Liver (tissue), 9 donors: Measurements from ENCODE around the gene RXRB. TPM values are rescaled to one million over a fixed set of nuclear protein-coding genes. Genes with fewer than 3 reads are reported as not detected.

Experiments used
- DNase-seq: peaks from one replicate; pipeline ENCODE4 v3.0.0-alpha.2; 2017; ENCODE audit warnings: low spot score
- H3K27ac ChIP-seq, 2 donors: one replicate each; pipeline ENCODE4 v1.7.0; 2013; ENCODE audit warnings: inconsistent platforms in 2 of 2, low read length in 2 of 2, control low read depth in 1 of 2, low read depth in 1 of 2, mild to moderate bottlenecking in 1 of 2
- H3K27me3 ChIP-seq, 4 donors: one replicate each; pipeline versions ENCODE4 v1.6.1 to v1.7.0; 2013; ENCODE audit warnings: low read length in 3 of 4, inconsistent platforms in 1 of 4, mild to moderate bottlenecking in 1 of 4, moderate library complexity in 1 of 4; ENCODE audit not compliant: control insufficient read depth in 4 of 4, insufficient read depth in 4 of 4
- H3K36me3 ChIP-seq, 4 donors: one replicate each; pipeline versions ENCODE4 v1.6.1 to v1.7.0; 2013; ENCODE audit warnings: low read length in 3 of 4, mild to moderate bottlenecking in 3 of 4, low read depth in 1 of 4, moderate library complexity in 1 of 4; ENCODE audit not compliant: control insufficient read depth in 4 of 4, insufficient read depth in 3 of 4
- H3K4me1 ChIP-seq, 4 donors: one replicate each; pipeline versions ENCODE4 v1.6.1 to v1.7.0; 2013; ENCODE audit warnings: low read length in 3 of 4, mild to moderate bottlenecking in 3 of 4, moderate library complexity in 1 of 4; ENCODE audit not compliant: control insufficient read depth in 4 of 4, insufficient read depth in 4 of 4
- H3K4me3 ChIP-seq, 3 donors: one replicate each; pipeline versions ENCODE4 v1.6.1 to v1.7.0; 2013; ENCODE audit warnings: low read length in 3 of 3, control low read depth in 1 of 3, low read depth in 1 of 3, mild to moderate bottlenecking in 1 of 3
- H3K9ac ChIP-seq, 2 donors: one replicate each; pipeline ENCODE4 v1.7.0; 2013; ENCODE audit warnings: low read length in 2 of 2, mild to moderate bottlenecking in 2 of 2, moderate library complexity in 2 of 2, control low read depth in 1 of 2, low read depth in 1 of 2
- H3K9me3 ChIP-seq, 4 donors: one replicate each; pipeline versions ENCODE4 v1.6.1 to v1.7.0; 2013; ENCODE audit warnings: low read length in 3 of 4; ENCODE audit not compliant: control insufficient read depth in 4 of 4
- ATF3 ChIP-seq: IDR thresholded peaks from 2 replicates; pipeline ENCODE4 v1.6.1; 2016; ENCODE audit warnings: antibody characterized with exemption
- CTCF ChIP-seq: fragments of 150-350 bp; IDR thresholded peaks from 2 replicates; pipeline ENCODE4 v1.5.1; 2017; ENCODE audit warnings: improper control_type of control experiment, low read depth, low read length; ENCODE audit not compliant: missing input control
- FOXA1 ChIP-seq: IDR thresholded peaks from 2 replicates; pipeline ENCODE4 v1.6.1; 2016; ENCODE audit warnings: antibody characterized with exemption
- FOXA2 ChIP-seq: IDR thresholded peaks from 2 replicates; pipeline ENCODE4 v1.6.1; 2016; ENCODE audit warnings: antibody characterized with exemption
- GABPA ChIP-seq, 2 donors: IDR thresholded peaks in 1 of 2; conservative IDR thresholded peaks in 1 of 2; 2 replicates each; pipeline ENCODE4 v1.6.1; 2016; ENCODE audit warnings: antibody characterized with exemption in 2 of 2, mild to moderate bottlenecking in 1 of 2, moderate library complexity in 1 of 2
- HNF4A ChIP-seq, 2 donors: conservative IDR thresholded peaks; 2 replicates each; pipeline ENCODE4 v1.6.1; 2016; ENCODE audit warnings: antibody characterized with exemption in 2 of 2, mild to moderate bottlenecking in 2 of 2
- HNF4G ChIP-seq: IDR thresholded peaks from 2 replicates; pipeline ENCODE4 v1.6.1; 2016; ENCODE audit warnings: antibody characterized with exemption
- JUND ChIP-seq, 2 donors: IDR thresholded peaks; 2 replicates each; pipeline ENCODE4 v1.6.1; 2016; ENCODE audit warnings: antibody characterized with exemption in 2 of 2
- MAX ChIP-seq: IDR thresholded peaks from 2 replicates; pipeline ENCODE4 v1.6.1; 2016; ENCODE audit warnings: antibody characterized with exemption
- NR2F2 ChIP-seq: IDR thresholded peaks from 2 replicates; pipeline ENCODE4 v1.6.1; 2016; ENCODE audit warnings: antibody characterized with exemption
- RAD21 ChIP-seq, 2 donors: IDR thresholded peaks; 2 replicates each; pipeline ENCODE4 v1.6.1; 2016; ENCODE audit warnings: antibody characterized with exemption in 2 of 2, mild to moderate bottlenecking in 2 of 2
- REST ChIP-seq: IDR thresholded peaks from 2 replicates; pipeline ENCODE4 v1.6.1; 2016; ENCODE audit warnings: antibody characterized with exemption, mild to moderate bottlenecking
- SP1 ChIP-seq: IDR thresholded peaks from 2 replicates; pipeline ENCODE4 v1.6.1; 2018; ENCODE audit warnings: antibody characterized with exemption, mild to moderate bottlenecking
- YY1 ChIP-seq: IDR thresholded peaks from 2 replicates; pipeline ENCODE4 v1.6.1; 2016; ENCODE audit warnings: antibody characterized with exemption, mild to moderate bottlenecking
- ZBTB33 ChIP-seq: IDR thresholded peaks from 2 replicates; pipeline ENCODE4 v1.6.1; 2016; ENCODE audit warnings: antibody characterized with exemption
- WGBS: extraction: QIAGEN DNeasy Blood & Tissue Kit; methylation state at CpG from one replicate; pipeline ENCODE4 v1.1.7; 2013; 5-methylcytosine and 5-hydroxymethylcytosine counted together
- polyA plus RNA-seq, 2 donors: library from polyadenylated mRNA; stranded (reverse) in 1 of 2; unstranded in 1 of 2; fragments of 200-250 nt in 1 of 2; fragments of >200 nt in 1 of 2; fragmentation: Nextera tagmentation in 1 of 2; extraction: Ambion mirVana in 1 of 2; gene quantifications; one replicate each; pipeline versions ENCODE4 v1.2.1 to v1.2.3, GENCODE V29; 2013 to 2015
- total RNA-seq, 2 donors: library from RNA; depleted of rRNA; stranded (reverse); fragments of >200 nt; gene quantifications; one replicate each; pipeline ENCODE4 v1.2.3, GENCODE V29; 2014
- donor health status: healthy.
- donor health status: healthy.
- donor health status: healthy.
- donor health status: healthy.
- donor health status: healthy.

Gene RXRB
- total and polyA plus RNA-seq, 4 donors = 7.7 to 19.4 (median 11.7) TPM

GRCh38 chr6:33171016-33171879, 29.2 kb downstream of the RXRB start (continued):
- no peak for TF ChIP-seq CTCF
- TF ChIP-seq RAD21 (IDR thresholded peaks at IDR 0.05) = no peak
- TF ChIP-seq SP1 = no peak
- no peak for TF ChIP-seq HNF4A (conservative IDR thresholded peaks at IDR 0.05)
- TF ChIP-seq REST = no peak
- no peak for TF ChIP-seq HNF4G
- no peak for TF ChIP-seq GABPA (IDR thresholded peaks at IDR 0.05 in 1 of 2, conservative IDR thresholded peaks at IDR 0.05 in 1 of 2)
- no peak for TF ChIP-seq FOXA1

GRCh38 chr6:33170176-33171015, 30.1 kb downstream of the RXRB start:
- Histone ChIP-seq H3K27me3 (no peaks in the 10 kb centered on the region), H3K4me1 (no peaks in the 10 kb centered on the region), H3K4me3 (no peak overlapping the region), H3K9me3 (no peaks in the 10 kb centered on the region), H3K36me3 (no peaks in the 10 kb centered on the region), H3K9ac (no peak overlapping the region), H3K27ac (no peak overlapping the region)
- TF ChIP-seq REST = no peak
- TF ChIP-seq YY1 = no peak
- TF ChIP-seq ATF3 = no peak
- TF ChIP-seq FOXA1 = no peak
- no peak for TF ChIP-seq SP1
- no peak for TF ChIP-seq NR2F2
- TF ChIP-seq RAD21 (IDR thresholded peaks at IDR 0.05) = no peak
- TF ChIP-seq FOXA2 = no peak
- no peak for TF ChIP-seq HNF4A (conservative IDR thresholded peaks at IDR 0.05)
- TF ChIP-seq ZBTB33 = no peak
- no peak for TF ChIP-seq MAX
- no peak for TF ChIP-seq CTCF
- TF ChIP-seq JUND (IDR thresholded peaks at IDR 0.05) = no peak
- WGBS = 87% methylated on average over 9 of the region's 9 CpGs
- DNase-seq = no peak
